Stimulated activated CD8-positive, alpha-beta memory T cell treated with anti-CD3 and anti-CD28 coated beads, Interleukin-12 subunit alpha, Interleukin-12 subunit beta, amount 100 ng/mL, for 4 hours (primary cell): ENCODE measurements around the gene ACSL4.
"Not testable (repeated sequence)": the region's sequence is repeated elsewhere in the genome, so short reads cannot be mapped to it uniquely, and the experiment has no call there.

ENCODE experiments used
- DNase-seq: peaks from one replicate; pipeline ENCODE4 v3.0.0-alpha.2; 2020; ENCODE audit warnings: low read depth

ACSL4 gene

DNA sequence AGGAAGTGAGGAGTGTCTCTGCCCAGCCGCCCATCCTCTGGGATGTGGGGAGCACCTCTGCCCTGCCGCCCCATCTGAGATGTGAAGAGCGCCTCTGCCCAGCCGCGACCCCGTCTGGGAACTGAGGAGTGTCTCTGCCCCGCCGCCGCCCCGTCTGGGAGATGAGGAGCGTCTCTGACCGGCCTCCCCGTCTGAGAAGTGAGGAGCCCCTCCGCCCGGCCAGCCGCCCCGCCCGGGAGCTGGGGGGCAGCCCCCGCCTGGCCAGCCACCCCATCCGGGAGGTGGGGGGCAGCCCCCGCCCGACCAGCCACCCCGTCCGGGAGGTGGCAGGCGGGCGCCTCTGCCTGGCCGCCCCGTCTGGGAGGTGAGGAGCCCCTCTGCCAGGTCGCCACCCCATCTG is 61.9 kb downstream of the ACSL4 start:
- not testable (repeated sequence) for DNase-seq

DNA sequence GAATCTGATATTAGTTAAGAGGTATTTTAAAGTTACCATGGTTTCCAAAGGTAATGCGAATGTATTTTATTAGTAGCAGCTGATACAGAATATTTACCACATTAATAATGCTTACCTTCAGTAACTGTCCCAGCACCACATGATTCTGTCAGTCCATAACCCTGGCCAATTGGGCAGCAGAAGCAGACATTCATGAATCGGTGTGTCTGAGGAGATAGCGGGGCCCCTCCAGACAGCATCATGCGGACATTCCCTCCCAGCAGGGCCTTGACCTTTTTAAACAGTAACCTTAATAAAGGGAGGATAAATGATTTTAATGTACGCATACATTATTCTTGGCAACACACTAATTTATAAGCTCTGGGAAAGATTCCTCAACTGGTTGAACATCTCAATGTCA is 65.1 kb downstream of the ACSL4 start:
- no peak for DNase-seq

DNA sequence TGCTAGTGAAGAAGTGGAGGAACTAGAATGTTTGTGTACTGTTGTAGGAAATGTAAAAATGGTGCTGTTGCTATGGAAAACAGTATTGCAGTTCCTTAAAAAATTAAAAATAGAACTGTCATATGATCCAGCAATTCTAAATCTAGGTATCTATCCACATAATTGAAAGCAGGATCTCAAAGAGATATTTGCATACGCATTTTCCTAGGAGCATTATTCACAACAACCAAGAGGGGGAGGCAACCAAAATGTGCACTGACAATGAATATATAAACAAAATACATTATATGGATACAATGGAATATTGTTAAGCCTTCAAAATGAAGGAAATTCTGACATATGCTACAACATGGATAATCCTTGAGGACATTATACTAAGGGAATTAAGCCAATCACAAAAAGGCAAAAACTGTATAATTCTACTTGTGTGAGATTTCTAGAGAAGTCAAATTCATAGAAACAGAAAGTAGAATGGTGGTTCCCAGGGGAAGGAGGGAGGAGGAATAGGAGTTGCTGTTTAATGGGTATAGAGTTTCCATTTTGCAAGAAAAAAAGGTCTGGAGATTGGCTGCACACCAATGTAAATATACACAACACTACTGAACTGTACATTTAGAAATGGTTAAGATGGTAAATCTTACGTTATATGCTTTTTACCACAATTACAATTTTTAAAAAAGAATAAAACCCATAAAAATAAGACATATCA is 72.5 kb downstream of the ACSL4 start:
- DNase-seq, result no peak

DNA sequence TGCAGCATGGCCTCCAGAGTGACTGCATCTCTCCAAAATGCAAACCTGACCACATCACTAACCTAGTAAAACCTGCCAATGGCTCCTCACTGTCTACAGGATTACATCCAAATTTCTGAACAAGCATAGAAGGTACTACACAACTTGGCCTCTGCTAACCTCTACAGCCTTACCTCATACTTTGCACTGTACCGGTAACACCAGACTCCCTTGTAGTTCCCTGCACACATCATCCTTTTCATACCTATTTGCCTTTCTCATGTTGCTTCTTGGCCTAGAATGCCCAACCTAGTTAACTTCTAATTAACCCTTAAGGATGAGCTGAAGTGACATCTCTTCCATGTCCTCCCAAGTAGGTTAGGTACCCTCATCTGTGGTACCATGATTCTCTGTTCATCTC is 74.7 kb downstream of the ACSL4 start:
- no peak for DNase-seq

DNA sequence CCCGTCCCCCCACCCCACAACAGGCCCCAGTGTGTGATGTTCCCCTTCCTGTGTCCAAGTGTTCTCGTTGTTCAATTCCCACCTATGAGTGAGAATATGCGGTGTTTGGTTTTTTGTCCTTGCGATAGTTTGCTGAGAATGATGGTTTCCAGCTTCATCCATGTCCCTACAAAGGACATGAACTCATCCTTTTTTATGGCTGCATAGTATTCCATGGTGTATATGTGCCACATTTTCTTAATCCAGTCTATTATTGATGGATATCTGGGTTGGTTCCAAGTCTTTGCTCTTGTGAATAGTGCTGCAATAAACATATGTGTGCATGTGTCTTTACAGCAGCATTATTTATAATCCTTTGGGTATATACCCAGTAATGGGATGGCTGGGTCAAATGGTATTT is 75.7 kb downstream of the ACSL4 start:
- DNase-seq, result not testable (repeated sequence)

DNA sequence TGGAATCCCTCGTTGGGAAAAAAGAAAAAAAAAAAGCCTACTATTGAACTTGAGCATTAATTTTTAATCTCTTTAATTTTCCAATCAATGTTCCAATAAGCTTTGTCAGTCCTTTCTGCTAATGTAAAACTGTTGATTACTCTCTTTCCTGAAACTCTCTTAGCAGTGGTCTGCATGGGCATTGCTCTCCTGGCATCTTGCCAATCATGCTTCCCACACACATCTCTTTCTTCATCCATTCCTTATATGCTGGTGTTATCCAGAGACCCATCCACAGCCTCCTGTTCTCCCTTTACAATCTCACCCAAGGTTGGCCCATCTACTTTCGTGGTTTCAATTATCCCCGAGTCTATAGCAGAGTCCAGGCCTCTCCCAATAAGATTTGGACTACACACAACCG is 76.3 kb downstream of the ACSL4 start:
- DNase-seq, result no peak

DNA sequence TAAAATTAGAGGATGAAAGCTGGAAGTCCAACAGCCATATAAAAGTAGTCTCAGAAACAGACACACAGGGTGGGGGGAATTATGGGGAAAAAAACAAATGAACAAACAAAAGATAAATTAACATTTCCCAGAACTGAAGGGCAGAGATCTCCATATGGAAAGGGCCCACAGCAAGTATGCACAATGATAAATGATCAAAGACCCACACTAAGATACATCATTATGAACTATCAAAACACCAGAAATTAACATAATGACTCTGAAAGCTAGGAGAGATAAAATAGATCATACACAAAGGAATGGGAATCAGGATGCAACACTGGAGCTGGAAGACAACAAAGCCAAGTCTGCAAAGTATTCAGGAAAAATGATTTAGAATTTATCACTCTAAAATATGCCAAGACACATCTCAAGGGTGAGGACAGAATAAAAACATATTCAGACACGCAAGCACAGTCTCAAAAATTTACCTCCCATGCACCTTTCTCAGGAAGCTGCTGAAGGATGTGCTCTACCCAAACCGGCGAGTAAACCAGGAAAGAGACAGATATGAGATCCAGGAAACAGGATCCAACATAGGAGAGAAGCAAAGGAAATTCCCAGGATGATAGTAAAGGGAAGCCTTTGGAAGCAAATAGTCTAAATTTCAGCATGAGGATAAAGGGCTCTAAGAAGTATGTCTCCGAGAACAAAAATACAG is 77.4 kb downstream of the ACSL4 start:
- no peak for DNase-seq

DNA sequence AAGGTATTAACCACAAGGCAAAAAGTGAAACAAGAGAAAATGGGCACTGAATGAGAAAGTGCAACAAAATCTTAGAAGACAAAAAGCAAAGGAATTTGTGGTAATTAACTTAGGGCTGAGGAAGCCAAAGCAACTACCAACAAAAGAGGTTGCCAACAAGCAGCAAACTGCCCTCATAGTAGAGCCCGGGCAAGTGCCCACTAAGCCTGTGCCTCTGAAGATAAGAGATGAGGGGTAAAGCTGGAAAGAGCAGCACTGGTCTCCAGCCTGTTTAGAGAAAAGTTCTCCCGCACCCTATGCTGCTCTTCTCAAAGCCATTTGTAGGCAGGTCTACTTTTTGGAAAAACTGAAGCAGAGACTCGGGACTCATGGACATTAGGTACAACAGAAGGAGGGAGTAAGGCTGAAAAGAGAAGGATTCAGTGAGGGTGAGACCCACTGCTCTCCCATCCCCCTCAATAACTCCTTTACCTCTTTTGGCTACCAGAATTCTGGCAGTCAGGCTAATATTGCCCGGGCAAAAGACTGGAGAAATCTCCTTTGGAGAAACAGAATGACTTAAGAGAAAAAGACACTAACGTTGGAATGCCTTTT is 78.4 kb downstream of the ACSL4 start:
- DNase-seq, result no peak

DNA sequence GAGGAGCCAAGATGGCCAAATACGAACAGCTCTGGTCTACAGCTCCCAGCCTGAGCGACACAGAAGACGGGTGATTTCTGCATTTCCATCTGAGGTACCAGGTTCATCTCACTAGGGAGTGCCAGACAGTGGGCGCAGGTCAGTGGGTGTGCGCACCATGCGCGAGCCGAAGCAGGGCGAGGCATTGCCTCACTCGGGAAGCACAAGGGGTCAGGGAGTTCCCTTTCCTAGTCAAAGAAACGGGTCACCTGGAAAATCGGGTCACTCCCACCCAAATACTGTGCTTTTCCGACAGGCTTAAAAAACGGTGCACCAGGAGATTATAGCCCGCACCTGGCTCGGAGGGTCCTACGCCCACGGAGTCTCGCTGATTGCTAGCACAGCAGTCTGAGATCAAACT is 88.4 kb downstream of the ACSL4 start:
- not testable (repeated sequence) for DNase-seq

DNA sequence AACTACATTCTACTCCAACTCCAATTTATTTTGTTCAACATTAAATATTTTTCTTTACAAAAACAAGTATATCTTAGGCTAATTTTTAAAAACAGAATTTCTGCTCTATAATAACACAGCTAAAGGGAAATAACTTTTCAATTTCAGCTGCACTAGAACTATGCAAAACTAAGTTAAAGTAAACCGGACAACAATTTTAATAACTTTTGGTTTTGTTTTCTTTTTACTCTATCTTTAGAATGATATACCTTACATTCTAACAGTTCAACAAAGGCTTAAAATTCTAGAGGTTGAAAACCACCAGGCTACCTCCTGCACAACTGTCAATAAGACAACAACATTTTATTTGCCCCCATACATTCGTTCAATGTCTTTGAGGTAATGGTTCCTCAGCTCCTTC is 89.4 kb downstream of the ACSL4 start:
- DNase-seq, result no peak

DNA sequence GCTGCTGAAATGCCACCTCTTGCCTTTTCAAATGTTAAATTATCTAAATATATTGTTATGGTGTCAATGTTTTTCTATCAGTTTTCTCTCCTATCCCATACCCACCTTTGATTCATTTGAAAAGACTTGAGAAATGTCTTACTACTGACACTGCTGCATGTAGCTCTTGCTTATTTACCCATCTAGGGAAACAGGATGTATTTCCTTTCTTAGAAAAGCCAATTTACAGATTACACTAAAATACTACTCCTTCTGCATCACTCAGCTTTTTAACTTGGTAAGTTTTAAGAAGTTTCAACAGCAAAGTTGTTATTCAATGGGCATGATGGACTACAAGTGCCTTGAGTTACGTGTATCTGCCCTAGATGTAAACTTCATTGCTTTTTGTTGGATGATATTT is 94.9 kb downstream of the ACSL4 start:
- DNase-seq, result no peak

DNA sequence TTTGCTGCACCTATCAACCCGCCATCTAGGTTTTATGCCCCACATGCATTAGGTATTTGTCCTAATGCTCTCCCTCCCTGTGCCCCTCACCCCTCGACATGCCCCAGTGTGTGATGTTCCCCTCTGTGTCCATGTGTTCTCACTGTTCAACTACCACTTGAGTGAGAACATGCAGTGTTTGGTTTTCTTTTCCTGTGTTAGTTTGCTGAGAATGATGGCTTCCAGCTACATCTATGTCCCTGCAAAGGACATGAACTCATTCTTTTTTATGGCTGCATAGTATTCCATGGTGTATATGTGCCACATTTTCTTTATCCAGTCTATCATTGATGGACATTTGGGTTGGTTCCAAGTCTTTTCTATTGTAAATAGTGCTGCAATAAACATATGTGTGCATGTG is 95.6 kb downstream of the ACSL4 start:
- DNase-seq, result not testable (repeated sequence)

DNA sequence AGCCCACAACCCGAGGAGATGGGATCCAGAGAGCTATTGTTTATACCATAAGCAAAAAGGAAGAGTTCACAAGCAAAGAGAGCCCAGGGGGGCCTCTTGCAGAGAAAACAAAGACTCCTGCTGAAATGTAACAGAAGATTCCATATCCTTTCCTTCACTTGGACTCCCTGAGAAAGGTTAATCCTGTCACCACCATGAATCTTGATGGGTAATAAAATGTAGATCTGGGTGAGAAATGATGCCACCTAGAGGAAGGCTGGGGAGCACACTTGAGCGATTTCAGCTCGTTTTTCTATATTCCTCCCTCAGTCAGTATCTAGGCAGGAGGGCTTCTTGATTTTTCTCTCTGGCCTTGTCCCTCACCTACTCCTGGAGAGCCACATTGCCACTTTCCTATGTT is 97.9 kb downstream of the ACSL4 start:
- DNase-seq, result no peak

DNA sequence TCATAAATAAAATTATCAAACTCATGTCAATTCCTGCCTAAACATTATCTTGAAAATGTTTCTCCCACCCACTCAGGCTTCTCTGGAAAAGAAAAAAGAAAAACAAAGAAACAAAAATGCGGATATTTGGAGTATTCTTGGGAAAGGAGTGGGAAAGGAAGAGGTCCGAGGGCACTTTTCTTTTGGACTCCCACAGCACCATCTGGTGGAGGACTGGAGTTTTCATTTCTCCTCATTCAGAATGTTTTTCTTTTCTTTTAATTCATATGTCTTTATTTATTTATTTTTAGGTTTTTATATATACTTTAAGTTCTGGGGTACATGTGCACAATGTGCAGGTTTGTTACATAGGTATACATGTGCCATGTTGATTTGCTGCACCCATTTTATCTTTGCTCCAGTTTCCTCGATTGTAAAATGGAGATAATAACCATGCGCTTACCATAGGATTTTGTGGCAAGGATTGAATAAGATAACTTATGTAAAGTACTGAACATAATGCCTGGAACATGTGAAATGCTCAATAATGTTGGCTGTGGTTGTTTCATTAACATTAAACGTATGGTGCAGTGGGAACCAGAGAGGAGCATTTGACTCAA is 100.1 kb downstream of the ACSL4 start:
- no peak for DNase-seq

DNA sequence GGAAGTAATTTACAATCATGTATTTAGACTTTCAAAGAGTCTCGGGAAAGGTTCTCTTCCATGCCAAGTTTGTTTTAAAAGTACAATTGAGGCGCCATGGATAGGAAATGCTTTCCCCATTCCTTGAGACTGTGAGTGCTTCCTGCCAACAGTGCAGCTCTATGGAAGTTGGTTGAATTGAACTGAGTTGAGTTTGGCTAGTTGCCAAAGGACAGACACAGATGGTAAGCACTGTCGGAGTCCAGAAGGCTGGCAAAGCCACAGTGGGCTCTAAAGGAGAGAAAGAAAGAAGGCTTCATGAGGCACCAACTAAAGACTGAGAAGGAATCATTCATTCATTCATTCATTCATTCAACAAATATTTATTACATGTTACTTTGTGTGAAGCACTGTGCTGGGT is 103.7 kb downstream of the ACSL4 start:
- no peak for DNase-seq

DNA sequence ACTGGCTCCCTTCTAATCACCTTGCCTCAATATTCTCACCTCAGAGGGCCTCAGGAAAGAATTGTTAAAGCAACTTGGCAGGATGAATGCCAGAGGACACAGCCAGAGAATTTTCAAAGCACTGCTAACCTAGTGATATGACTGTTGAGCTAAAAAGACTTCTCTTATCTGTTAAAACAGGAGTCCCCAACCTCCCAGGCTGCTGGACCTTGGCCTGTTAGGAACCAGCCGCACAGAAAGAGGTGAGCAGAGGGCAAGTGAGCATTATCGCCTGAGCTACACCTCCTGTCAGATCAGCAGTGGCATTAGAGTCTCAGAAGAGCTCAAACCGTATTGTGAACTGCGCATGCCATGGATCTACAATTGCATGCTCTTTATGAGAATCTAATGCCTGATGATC is 106.4 kb downstream of the ACSL4 start:
- DNase-seq, result no peak

DNA sequence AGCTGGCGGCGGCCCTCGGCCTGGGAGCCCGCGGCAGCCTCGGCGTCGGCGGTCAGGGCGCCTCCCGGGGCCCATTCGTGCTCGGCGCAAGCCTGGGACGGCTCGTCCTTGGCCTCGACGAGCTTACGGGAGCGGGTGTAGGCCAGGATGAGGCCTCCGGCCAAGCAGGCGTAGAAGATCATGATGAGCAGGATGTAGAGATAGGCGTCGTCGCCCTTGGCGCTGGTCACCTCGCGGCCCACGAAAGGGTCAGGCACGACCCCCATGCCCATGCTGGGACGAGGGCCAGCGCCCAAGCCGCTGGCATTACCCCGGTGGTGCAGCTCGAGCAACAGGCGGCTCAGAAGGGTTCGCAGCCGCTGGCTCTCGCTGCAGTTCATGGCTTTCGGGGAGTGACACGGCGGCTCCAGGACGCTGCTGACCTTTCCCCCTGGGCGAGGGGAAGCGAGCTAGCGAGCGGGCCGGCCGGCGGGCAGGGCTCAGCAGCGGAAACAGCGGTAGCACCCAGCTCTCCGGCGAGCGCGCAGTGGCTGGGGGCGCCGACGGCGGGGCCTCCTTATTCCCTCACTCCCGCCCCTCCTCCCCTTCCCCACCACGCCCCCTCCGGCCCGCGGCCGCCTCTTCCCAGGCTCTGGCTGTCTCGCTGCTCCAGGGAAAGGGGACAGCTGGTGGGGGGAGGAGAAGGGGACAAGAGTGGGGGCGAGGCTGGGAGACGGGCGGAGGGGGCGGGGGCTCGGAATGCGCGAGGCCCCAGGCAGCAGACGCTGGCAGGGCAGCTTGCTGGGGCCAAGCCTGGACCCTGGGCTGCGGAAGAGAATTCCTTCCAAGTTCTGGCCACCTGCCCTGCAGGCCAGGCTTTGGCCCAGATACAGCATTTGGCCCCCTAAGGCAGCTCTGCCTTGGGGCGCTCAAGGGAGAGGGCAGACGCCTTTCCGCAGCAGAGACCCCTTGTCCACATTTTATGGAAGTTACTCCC is 108.1 kb downstream of the ACSL4 start, which contains the start of gene KCNE5:
KCNE5 (minus strand) TSS at position 532 of the 976 bp plus-strand sequence; CDS start at position 380, 152 bp downstream.
- DNase-seq, result no peak

DNA sequence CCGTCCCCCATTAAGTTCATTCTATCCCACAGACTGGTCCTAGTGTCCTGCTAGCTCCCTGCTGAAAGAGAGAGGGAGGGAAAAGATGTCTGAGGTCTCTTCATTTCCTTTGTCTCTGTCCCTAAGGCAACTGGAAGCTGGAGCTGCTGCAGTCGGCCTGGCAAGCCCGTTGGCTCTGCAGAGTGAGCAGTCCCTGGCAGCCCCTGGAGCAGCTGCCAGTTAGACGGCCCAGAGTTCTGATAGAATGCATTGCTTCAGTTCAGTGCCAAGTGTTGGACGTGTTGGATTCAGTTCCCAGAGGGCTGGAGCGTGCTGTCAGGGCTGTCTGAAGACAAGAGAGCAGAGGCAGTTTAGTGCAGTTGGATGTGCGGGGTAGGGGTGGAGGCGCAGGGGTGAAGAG is 109.1 kb downstream of the ACSL4 start:
- no peak for DNase-seq

DNA sequence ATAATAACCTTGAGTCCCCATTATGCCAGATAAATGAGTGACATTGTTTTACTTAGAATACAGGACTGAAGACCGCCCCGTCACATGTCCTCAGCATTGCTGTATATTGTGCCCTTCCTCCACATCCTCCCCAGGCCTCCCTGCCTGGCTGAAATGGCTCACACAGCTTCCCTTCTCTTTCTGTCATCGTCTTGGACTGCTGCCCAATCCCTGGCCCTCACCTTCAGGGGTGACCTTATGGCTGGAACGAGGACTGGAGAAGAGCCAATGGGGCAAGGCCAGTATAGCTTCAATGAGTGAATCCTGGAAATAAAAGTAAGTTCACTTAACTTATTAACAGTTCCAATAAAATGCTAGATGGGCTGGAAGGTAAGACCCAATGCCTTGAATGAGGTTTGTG is 110.8 kb downstream of the ACSL4 start:
- DNase-seq, result no peak

DNA sequence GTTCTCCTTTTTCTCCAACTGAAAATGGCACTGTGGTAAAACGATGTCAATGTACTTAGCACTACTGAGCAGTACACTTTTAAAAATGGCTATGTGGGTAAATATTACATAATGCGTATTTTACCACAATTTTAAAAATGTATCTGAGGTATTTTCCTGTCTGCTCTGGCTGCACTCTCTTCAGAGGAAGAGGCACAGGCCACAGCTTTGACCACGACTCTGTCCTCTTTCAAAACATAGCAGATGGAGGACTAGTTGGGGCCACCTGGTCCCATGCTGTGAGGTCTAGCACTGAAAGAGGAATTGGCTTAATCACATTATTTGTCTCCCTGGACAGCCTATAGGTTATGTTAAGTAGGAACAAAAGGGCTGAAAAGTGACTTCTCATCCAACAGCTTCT is 113.3 kb downstream of the ACSL4 start:
- no peak for DNase-seq

DNA sequence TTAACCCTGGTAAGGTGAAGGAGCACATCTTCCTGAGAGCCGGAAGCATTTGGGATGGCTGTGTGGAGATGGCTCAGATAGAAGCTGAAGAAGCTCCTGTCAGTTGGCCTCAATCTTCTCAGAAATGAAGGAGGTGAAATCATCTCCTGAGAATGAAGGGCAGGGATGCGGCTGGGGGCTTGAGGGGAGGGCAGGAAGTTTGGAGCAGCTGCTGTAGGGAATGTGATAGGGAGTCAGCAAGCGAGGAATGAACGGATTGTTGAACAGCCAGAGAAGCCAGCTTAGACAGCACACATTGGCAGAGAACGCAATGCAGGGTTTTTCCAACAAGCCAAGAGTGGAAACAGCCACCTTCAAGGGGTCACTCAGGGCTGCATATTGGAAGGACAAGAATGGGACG is 118.1 kb downstream of the ACSL4 start:
- DNase-seq, result no peak

DNA sequence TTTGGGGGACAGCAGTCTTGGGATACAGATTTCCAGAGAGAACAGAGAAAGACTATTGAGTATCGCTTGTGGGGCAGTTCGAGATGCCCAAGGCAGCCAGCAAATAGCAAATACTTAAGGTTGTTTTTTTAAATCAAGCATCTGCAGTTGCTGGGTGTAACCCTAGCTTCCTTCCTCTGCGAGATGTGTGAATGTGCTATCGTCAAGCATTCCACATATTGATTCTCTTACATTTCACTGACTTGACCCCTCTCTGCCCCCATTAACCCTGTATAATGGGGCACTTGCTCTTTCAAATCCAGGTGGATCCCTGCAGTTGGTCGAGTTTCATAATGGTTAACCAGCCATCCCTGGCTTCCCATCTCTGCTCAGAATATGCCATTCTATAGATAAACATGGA is 131.6 kb downstream of the ACSL4 start:
- no peak for DNase-seq
